Activated T-helper 2 cell treated with anti-CD3 and anti-CD28 coated beads, Interferon-gamma antibody, Interleukin-2, Interleukin-4, amounts not matched to agents 10 μg/mL and 5 μg/mL and 100 μg/mL, durations not matched to agents 14 hours and 24 hours and 36 hours (primary cell): ENCODE measurements around the gene ZNG1A. TPM values are rescaled to one million over a fixed set of nuclear protein-coding genes. Genes with fewer than 3 reads are reported as not detected.
"Not testable (repeated sequence)": the region's sequence is repeated elsewhere in the genome, so short reads cannot be mapped to it uniquely, and the experiment has no call there.

ENCODE experiments used
- DNase-seq: peaks from one replicate; pipeline ENCODE4 v3.0.0; 2021; ENCODE audit warnings: low spot score
- H3K27ac Mint-ChIP-seq: one replicate; pipeline ENCODE4 v1.8.0; 2021; ENCODE audit warnings: mixed read lengths
- H3K27me3 Mint-ChIP-seq: one replicate; pipeline ENCODE4 v1.8.0; 2021; ENCODE audit warnings: low read depth, mixed read lengths
- H3K36me3 Mint-ChIP-seq: one replicate; pipeline ENCODE4 v1.8.0; 2021; ENCODE audit warnings: low read depth, mixed read lengths
- H3K4me1 Mint-ChIP-seq: one replicate; pipeline ENCODE4 v1.8.0; 2021; ENCODE audit warnings: low read depth, mixed read lengths
- H3K4me3 Mint-ChIP-seq: one replicate; pipeline ENCODE4 v1.8.0; 2021; ENCODE audit warnings: low read depth, mild to moderate bottlenecking, moderate library complexity, mixed read lengths
- H3K9me3 Mint-ChIP-seq: one replicate; pipeline ENCODE4 v1.8.0; 2021; ENCODE audit warnings: mixed read lengths
- intact Hi-C: fragments of 100-400 bp; cut with micrococcal nuclease; formaldehyde crosslinking; loops from one replicate; pipeline ENCODE4 v1.15.1; 2023
- total RNA-seq: library from RNA; stranded (reverse); gene quantifications from 2 replicates; pipeline ENCODE4 v1.2.3, GENCODE V29; 2022

Gene ZNG1A
- total RNA-seq, 1 donor from 2014 or later, result 32.7 TPM

GRCh38 chr9:108742-109495, 69.9 kb downstream of the ZNG1A start:
- H3K9me3 Mint-ChIP-seq, H3K4me3 Mint-ChIP-seq, H3K36me3 Mint-ChIP-seq, intact Hi-C loops, H3K27ac Mint-ChIP-seq, DNase-seq, H3K4me1 Mint-ChIP-seq: not testable (repeated sequence)
- peaks cover 41% of the 10 kb centered on the region for H3K27me3 Mint-ChIP-seq

- H3K36me3 Mint-ChIP-seq, H3K9me3 Mint-ChIP-seq, DNase-seq, intact Hi-C loops, H3K4me3 Mint-ChIP-seq, H3K4me1 Mint-ChIP-seq, H3K27ac Mint-ChIP-seq: not testable (repeated sequence)
- H3K27me3 Mint-ChIP-seq, result peaks cover 36% of the 10 kb centered on the region
Measured at GRCh38 chr9:105991-106390, 72.9 kb downstream of the ZNG1A start.

- H3K4me3 Mint-ChIP-seq, H3K27ac Mint-ChIP-seq, H3K4me1 Mint-ChIP-seq, H3K36me3 Mint-ChIP-seq, H3K9me3 Mint-ChIP-seq, intact Hi-C loops, DNase-seq: not testable (repeated sequence)
- H3K27me3 Mint-ChIP-seq, result peaks cover 12% of the 10 kb centered on the region
Measured at GRCh38 chr9:100430-100829, 78.4 kb downstream of the ZNG1A start.

DNA sequence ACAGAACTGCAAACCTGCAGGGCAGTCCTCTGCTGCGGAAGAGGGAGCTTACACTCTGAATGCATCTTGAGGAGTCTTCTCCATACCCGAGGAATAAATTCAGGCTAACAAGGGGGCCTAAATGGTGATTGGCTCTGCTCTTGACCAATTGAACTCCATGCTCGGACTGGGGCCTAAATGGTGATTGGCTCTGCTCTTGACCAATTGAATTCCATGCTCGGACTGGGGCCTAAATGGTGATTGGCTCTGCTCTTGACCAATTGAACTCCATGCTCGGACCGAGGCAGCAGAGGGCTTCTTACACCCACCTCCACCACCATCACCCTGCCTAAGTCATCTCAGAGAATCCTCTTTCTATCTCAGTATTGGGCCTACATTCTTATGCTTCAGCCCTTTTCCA, 79.0 kb downstream of the ZNG1A start:
- H3K4me3 Mint-ChIP-seq, intact Hi-C loops, H3K36me3 Mint-ChIP-seq, H3K9me3 Mint-ChIP-seq, DNase-seq, H3K4me1 Mint-ChIP-seq, H3K27ac Mint-ChIP-seq: not testable (repeated sequence)
- H3K27me3 Mint-ChIP-seq, result peaks cover 12% of the 10 kb centered on the region

DNA sequence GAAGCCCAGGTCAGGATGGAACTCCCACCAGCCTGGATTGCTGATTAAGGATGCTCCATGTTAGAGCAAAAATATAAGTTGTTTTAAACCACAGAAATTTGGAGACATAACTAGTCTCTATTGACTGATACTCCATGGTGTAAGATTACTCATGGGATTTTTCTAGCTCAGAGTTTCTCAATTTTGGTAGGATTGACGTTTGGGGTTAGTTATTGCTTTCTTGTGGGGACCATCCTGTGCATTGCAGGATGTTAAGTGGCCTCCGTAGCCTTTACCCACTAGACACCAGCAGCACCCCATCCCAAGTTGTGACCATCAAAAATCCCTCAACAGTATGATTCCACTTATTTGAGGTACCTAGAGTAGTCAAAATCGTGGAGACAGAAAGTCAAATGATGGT, 80.1 kb downstream of the ZNG1A start:
- H3K9me3 Mint-ChIP-seq, H3K4me1 Mint-ChIP-seq, H3K4me3 Mint-ChIP-seq, H3K27ac Mint-ChIP-seq, intact Hi-C loops, H3K27me3 Mint-ChIP-seq, H3K36me3 Mint-ChIP-seq, DNase-seq: not testable (repeated sequence)

GRCh38 chr9:94992-95391, 83.9 kb downstream of the ZNG1A start:
- H3K4me1 Mint-ChIP-seq, H3K27me3 Mint-ChIP-seq, H3K4me3 Mint-ChIP-seq, intact Hi-C loops, H3K36me3 Mint-ChIP-seq, DNase-seq, H3K9me3 Mint-ChIP-seq: not testable (repeated sequence)
- peak overlapping the region; percentile 28 for H3K27ac Mint-ChIP-seq

- H3K27me3 Mint-ChIP-seq, H3K36me3 Mint-ChIP-seq, H3K4me3 Mint-ChIP-seq, DNase-seq, H3K4me1 Mint-ChIP-seq, H3K9me3 Mint-ChIP-seq, H3K27ac Mint-ChIP-seq, intact Hi-C loops: not testable (repeated sequence)
Measured at GRCh38 chr9:94323-94722, 84.5 kb downstream of the ZNG1A start.

DNA sequence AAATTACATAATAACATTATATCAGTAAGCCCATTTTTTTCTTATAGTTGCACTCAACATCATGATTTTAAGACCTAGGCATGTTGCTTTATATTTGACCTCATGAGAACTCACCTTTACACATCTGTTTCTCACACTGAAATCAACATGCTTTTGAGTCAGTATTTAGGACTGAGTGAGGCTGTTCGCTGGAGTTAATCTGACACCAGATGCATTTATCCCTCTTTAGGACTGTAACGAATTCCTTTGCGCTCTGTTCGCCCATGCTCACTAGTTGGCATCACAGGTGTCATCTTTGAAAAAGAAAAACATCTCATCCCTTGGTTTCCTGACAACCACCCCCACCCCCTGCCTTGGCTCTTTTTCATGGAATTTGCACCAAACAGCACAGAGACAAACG, 84.9 kb downstream of the ZNG1A start:
- H3K27me3 Mint-ChIP-seq, H3K27ac Mint-ChIP-seq, intact Hi-C loops, H3K4me3 Mint-ChIP-seq, H3K9me3 Mint-ChIP-seq, H3K36me3 Mint-ChIP-seq, H3K4me1 Mint-ChIP-seq, DNase-seq: not testable (repeated sequence)

GRCh38 chr9:90851-91250, 88.0 kb downstream of the ZNG1A start:
- H3K4me1 Mint-ChIP-seq, H3K27ac Mint-ChIP-seq, intact Hi-C loops, H3K36me3 Mint-ChIP-seq, DNase-seq, H3K4me3 Mint-ChIP-seq, H3K9me3 Mint-ChIP-seq: not testable (repeated sequence)
- peaks cover 15% of the 10 kb centered on the region for H3K27me3 Mint-ChIP-seq

DNA sequence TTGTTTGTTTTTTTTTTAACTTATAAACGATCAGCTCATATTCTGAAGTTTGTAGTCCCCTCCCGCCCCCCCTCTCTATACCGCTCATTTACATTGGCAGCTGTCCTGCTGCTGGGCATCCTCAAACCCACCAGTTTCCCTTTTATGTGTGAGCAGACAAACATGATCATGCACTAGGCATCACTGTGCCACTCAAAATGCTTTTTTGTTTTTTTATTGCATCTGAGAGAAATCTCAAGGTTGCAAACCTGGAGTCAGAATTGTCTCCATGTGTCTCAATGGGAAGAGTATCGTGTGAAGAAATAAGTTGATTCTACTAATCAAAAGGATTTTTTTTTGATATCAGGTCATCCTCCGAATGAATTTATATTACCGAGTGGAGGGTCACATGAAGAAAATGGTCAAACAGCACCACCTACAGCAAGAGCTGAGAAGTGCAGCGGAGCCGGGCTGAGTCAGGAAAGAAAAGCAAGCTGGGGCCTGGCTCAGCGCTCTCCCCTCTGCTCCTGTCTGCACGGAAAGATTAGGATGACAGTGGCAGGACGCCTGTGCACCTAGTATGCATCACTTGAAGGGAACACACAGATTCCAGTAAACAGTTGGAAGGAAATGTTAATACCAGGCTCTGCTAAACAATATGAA, 90.3 kb downstream of the ZNG1A start:
- H3K4me3 Mint-ChIP-seq, intact Hi-C loops, DNase-seq, H3K36me3 Mint-ChIP-seq, H3K9me3 Mint-ChIP-seq, H3K27ac Mint-ChIP-seq, H3K4me1 Mint-ChIP-seq: not testable (repeated sequence)
- peaks cover 17% of the 10 kb centered on the region for H3K27me3 Mint-ChIP-seq

GRCh38 chr9:87860-88259, 91.0 kb downstream of the ZNG1A start:
- DNase-seq, H3K9me3 Mint-ChIP-seq, H3K36me3 Mint-ChIP-seq, H3K4me1 Mint-ChIP-seq, H3K27ac Mint-ChIP-seq, intact Hi-C loops, H3K4me3 Mint-ChIP-seq: not testable (repeated sequence)
- peaks cover 17% of the 10 kb centered on the region for H3K27me3 Mint-ChIP-seq

- peaks cover 17% of the 10 kb centered on the region for H3K27me3 Mint-ChIP-seq
- H3K4me3 Mint-ChIP-seq, H3K27ac Mint-ChIP-seq, H3K4me1 Mint-ChIP-seq, H3K36me3 Mint-ChIP-seq, DNase-seq, H3K9me3 Mint-ChIP-seq, intact Hi-C loops: not testable (repeated sequence)
Measured at GRCh38 chr9:87105-87504, 91.8 kb downstream of the ZNG1A start.

DNA sequence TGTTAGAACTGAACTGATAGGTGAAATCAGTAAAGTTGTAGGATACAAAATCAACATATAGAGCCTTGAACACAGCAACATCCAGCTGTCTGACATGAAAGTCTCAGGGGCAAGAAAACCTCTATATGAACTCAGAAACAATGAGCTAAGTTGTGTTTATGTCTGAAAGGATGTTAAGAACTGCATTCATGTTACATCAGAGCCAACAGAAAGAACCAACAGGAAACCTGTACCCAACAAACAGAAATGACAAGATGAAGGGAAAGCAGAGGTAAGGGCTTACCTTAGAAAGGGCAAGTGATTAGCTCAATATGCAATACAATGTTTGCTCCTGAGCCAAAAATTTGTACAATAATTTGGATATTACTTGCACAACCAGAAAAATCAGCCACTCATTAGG, 92.2 kb downstream of the ZNG1A start:
- H3K27me3 Mint-ChIP-seq, result peaks cover 20% of the 10 kb centered on the region
- intact Hi-C loops, H3K36me3 Mint-ChIP-seq, DNase-seq, H3K4me3 Mint-ChIP-seq, H3K27ac Mint-ChIP-seq, H3K9me3 Mint-ChIP-seq, H3K4me1 Mint-ChIP-seq: not testable (repeated sequence)
